GM21529 (cell line): Measurements from ENCODE around the gene DGKG.

Experiments
- ATAC-seq: cut with Tn5 transposase; IDR thresholded peaks from one replicate; pipeline ENCODE4 v1.9.1; 2021; ENCODE audit not compliant: unreplicated experiment

DGKG gene

GRCh38 chr3:186368176-186368575 lies 6.1 kb upstream of the DGKG start:
- no peak for ATAC-seq

GRCh38 chr3:186367631-186368030 lies 5.6 kb upstream of the DGKG start:
- no peak for ATAC-seq

DNA sequence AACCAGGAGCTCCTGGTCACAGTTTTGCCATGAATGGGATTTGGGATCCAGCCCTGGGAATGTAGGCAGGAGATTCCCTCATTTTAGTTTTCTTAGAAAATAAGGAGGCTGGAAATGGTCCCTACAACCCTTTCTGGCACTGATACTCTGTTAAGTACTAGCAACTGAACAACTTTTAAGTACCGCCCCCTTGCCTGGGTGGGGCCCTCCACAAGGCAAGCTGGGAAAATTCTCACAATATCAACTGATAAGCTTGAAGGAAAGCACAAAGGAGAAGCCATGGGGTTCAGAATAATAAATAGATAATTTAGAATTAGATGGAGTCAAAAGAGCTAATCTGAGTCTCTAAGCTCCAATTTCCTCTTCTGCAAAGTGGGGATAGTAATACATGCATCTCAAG lies 4.2 kb upstream of the DGKG start:
- ATAC-seq = no peak

GRCh38 chr3:186365202-186365974 lies 3.4 kb upstream of the DGKG start:
- no peak for ATAC-seq

DNA sequence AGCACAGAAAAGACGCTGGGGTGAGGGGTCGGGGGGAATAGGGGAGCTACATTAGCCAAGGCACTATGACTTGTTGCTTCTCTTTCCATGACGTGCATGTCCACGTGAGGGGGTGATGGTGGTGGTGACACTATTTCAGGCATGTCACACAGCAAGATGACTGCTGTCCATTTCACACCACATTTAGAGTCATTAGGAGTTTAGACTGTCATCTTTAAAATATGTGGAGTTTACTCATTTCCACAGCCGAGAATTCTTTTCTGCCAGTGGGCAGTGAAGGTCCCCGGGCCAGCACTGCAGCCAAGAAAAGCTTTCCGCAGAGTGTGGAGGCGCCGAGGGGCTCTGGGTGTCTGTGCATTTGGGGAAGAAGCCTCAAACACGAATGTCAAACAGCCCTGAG lies 954 bp upstream of the DGKG start:
- no peak for ATAC-seq

GRCh38 chr3:186362537-186362842 lies 456 bp upstream of the DGKG start:
- ATAC-seq = no peak

DNA sequence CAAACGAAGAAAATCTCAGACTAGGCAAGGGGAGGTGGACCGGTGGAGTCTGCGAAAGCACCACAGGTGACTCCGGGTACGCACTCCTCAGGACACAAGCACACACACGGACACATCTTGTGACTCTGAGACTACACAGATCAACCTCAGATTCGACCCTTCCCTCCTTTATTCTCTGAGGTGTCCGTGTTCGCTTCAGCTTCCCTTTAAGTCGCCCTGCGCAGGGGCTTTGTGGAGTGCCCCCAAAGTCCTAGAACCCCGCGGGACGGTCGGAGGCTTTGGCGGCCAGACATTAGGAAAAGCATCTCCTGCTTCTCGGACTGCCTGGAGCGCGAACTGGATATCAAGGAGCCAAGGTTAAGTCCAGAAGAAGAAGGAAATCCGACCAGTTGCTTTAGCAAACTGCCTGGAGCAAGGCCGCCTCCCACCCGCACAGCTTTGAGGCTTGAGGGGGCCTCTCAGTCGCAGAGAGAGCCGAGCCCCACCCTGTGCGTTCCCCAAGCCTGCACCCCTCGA lies 730 bp downstream of the DGKG start:
- no peak for ATAC-seq

GRCh38 chr3:186360779-186361178 lies 1.3 kb downstream of the DGKG start:
- no peak for ATAC-seq

- ATAC-seq = no peak
These were observed 3.0 kb downstream of the DGKG start for GRCh38 chr3:186359078-186359477.

GRCh38 chr3:186356152-186356551 lies 5.9 kb downstream of the DGKG start:
- ATAC-seq = no peak

DNA sequence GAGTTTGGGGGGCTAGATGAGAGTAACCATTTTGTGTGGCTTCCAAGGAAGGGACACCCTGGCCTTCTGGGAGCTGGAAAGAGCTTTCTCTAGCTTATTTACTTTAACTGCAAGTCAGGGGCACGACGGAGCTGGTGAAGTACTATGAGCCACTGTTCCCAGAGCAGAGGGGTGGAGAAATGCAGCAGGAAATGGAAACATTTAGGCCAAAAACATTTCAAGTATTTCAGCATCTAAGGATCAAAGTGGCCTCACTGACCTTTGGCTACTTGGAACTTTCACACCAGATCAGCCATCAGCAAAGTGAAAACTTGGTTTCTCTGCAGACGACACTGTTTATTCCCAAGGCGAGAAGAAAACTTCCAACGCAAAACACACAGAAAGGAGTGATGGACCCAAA lies 7.9 kb downstream of the DGKG start:
- ATAC-seq = no peak

GRCh38 chr3:186352369-186352768 lies 9.7 kb downstream of the DGKG start:
- no peak for ATAC-seq

DNA sequence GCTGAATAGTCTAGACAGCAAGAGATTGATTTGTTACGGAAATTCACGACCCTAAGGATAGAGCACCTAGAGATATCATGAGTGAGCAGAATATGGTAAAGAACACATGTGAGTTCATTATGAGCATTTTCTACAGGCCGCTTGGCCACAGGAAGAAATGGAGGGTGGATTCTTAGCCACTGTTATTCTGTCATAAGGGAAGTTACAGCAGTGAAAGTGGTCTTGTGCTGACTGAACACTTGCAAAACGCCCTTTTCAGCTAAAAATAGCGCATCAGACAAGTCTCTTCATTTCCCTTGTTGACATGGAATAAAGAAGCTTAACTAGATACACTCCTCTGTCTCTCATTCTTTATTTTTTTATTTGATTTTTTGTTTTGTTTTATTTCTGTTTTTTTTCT lies 19.8 kb downstream of the DGKG start:
- peak; percentile 70 for ATAC-seq

DNA sequence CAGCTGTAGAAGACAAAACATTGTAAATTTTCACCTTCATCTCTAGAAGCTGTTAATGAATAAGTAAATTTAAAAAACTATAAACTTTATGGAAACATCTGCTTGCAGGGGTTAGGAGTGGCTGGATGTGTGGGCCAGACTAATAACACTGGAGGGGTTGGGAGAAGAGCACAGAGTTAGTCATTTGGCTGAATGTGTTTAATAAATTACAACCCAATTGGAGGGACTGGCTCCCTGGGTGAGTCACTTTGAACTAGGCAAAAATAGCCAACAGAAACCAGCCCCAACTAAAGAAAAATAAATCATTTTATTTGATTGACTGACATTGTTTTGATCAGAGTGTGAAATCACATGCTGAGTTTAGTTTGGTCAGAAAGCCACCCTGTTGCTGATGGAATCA lies 21.8 kb downstream of the DGKG start:
- ATAC-seq = no peak

DNA sequence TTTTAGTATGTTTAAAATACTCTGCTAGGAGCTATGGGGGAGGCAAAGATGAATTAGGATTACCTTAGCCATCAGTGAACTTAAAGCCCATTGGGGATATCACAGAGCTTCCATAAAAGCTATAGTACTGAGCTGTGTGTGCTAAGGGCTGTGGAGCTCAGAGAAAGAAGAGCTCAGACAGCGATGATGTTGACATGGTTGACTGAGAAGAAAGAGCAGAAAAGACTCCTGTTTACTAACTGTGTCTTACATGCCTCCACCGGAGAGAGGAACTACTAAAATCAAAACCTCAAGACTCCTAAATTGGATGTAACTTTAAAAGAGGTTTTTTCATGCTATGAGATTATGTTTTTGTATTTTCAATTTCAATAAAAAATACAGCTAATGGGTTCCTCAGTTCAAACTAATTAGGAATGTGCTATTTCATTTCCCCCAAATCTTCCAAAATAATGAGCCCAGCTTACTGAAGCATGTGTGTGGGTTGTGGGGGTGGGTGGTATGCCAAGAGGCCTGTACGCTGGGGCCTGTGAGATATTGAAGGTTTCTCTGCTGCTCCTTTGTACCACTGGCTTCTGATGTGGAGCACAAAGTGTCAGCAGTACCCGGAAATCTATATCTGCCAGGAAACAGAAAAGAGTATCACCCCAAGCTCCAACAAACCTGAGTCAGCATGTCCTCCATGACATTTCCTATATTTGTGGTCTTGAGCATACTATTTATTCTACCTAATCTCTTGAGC lies 22.7 kb downstream of the DGKG start:
- ATAC-seq = no peak

- ATAC-seq = no peak
These were observed 28.8 kb downstream of the DGKG start for GRCh38 chr3:186333256-186333655.

DNA sequence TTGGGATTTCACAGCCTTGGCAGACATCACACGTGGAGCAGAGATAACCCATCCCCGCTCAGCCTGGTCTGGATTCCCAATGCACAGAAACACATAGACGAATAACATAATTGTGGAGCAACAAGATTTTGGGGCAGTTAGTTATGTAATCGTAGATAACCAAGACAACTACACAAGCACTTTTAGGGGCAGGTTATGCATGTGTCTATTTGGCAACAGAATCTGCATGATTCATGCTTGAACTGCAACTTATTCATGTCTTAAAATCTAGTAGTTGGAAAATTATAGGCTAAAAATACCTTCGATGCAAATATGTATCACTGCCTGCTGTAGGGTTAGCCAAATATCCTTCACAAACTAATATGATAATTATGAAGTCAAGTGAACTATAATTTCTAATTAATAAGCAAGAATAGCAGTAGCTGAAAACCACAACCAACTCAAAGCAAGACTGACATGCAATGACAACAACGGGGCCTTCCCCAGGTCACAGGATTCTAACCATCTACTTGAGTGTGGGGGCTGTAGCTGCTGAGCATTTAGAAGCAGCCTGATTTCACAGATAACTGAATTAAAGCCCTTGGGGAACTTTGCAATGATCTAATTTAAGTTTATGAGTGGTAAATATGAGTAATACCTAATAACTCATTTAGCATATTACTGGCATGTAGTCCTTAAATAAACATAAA lies 31.1 kb downstream of the DGKG start:
- no peak for ATAC-seq

DNA sequence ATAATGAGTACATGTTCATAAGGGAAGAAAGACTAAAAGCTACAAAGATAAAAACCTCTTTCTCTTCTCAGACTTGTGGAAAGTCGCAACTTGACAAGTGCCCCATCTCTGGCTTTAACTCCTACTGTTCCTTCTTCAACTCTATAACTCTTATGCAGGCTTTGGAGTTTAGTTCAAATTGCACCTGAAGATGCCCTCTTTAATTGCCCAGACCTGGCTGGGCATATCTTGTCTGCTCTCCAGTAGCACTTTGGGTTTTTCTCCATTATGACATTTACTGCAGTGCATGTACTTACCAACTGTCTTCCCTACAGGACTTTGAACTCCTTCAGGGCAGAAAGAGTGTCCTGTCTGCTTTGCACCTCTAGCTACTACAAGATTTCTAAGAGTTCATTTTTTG lies 32.4 kb downstream of the DGKG start:
- ATAC-seq = no peak

- ATAC-seq = no peak
These were observed 34.0 kb downstream of the DGKG start for GRCh38 chr3:186327912-186328487.

- no peak for ATAC-seq
These were observed 39.3 kb downstream of the DGKG start for GRCh38 chr3:186322761-186323160.

DNA sequence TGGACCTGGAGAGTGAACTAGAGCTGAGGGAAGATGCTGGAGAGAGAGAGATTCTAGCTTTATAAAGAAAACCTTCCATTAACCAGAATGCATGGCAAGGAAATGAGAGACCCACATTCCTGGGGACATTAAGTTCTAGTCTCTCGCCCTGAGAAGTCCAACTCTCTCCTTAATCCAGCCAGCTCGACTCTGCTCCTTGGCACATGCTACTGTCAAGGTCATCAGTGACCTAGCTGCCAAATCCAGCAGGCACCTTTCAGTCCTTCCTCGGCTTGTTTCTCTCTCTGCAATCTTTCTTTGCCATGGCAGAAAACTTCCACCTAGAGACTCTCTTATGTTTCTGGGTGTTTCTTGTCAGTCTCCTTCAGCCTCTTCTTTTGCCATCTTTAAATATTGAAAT lies 40.3 kb downstream of the DGKG start:
- ATAC-seq = no peak
